H9 (cell line): Measurements from ENCODE around the gene UHRF1. TPM values are rescaled to one million over a fixed set of nuclear protein-coding genes. Genes with fewer than 3 reads are reported as not detected.

Experiments used
- DNase-seq: peaks from one replicate; pipeline ENCODE4 v3.0.0-alpha.2; 2017
- H2AFZ ChIP-seq: one replicate; pipeline ENCODE4 v1.6.1; 2013; ENCODE audit warnings: mild to moderate bottlenecking, low read length, control low read depth, moderate library complexity
- H2AK5ac ChIP-seq: 2 replicates; pipeline ENCODE4 v1.6.1; 2013; ENCODE audit warnings: low read length, control low read depth, mixed read lengths; ENCODE audit not compliant: insufficient read length
- H2BK120ac ChIP-seq: one replicate; pipeline ENCODE4 v1.6.1; 2013; ENCODE audit warnings: low read depth, mild to moderate bottlenecking, low read length, control low read depth, inconsistent platforms; ENCODE audit not compliant: poor library complexity, severe bottlenecking
- H2BK12ac ChIP-seq: 2 replicates; pipeline ENCODE4 v1.6.1; 2013; ENCODE audit warnings: low read length, control low read depth, mixed read lengths, low read depth; ENCODE audit not compliant: insufficient read length
- H2BK15ac ChIP-seq: 2 replicates; pipeline ENCODE4 v1.6.1; 2013; ENCODE audit warnings: low read depth, low read length, control low read depth
- H2BK20ac ChIP-seq: one replicate; pipeline ENCODE4 v1.6.1; 2013; ENCODE audit warnings: low read depth, mild to moderate bottlenecking, low read length, control low read depth, inconsistent platforms; ENCODE audit not compliant: poor library complexity, severe bottlenecking
- H2BK5ac ChIP-seq: 2 replicates; pipeline ENCODE4 v1.6.1; 2013; ENCODE audit warnings: low read length, control low read depth, mixed read lengths; ENCODE audit not compliant: insufficient read length
- H3K14ac ChIP-seq: 2 replicates; pipeline ENCODE4 v1.6.1; 2013; ENCODE audit warnings: low read length, control low read depth; ENCODE audit not compliant: insufficient read depth
- H3K18ac ChIP-seq: 2 replicates; pipeline ENCODE4 v1.6.1; 2013; ENCODE audit warnings: low read depth, mild to moderate bottlenecking, mixed read lengths, low read length, control low read depth; ENCODE audit not compliant: insufficient read length
- H3K23ac ChIP-seq: 2 replicates; pipeline ENCODE4 v1.6.1; 2013; ENCODE audit warnings: low read length, control low read depth, mixed read lengths, low read depth; ENCODE audit not compliant: insufficient read length
- H3K23me2 ChIP-seq: 2 replicates; pipeline ENCODE4 v1.6.1; 2013; ENCODE audit warnings: low read depth, mild to moderate bottlenecking, mixed read lengths, low read length, control low read depth; ENCODE audit not compliant: insufficient read length, poor library complexity, severe bottlenecking
- H3K27ac ChIP-seq: 2 replicates; pipeline ENCODE4 v1.5.1; 2013; ENCODE audit warnings: low read length, control low read depth, mixed read lengths, low read depth; ENCODE audit not compliant: insufficient read length
- H3K27me3 ChIP-seq: 2 replicates; pipeline ENCODE4 v1.6.1; 2013; ENCODE audit warnings: low read length, control low read depth, inconsistent platforms; ENCODE audit not compliant: insufficient read depth
- H3K4ac ChIP-seq: 2 replicates; pipeline ENCODE4 v1.6.1; 2013; ENCODE audit warnings: low read depth, mild to moderate bottlenecking, control low read depth, inconsistent platforms, low read length, moderate library complexity
- H3K4me1 ChIP-seq: 2 replicates; pipeline ENCODE4 v1.6.1; 2013; ENCODE audit warnings: low read length, control low read depth, inconsistent platforms; ENCODE audit not compliant: insufficient read depth
- H3K4me2 ChIP-seq: 2 replicates; pipeline ENCODE4 v1.6.1; 2013; ENCODE audit warnings: low read length, control low read depth, mixed read lengths; ENCODE audit not compliant: insufficient read length, insufficient read depth
- H3K56ac ChIP-seq: 2 replicates; pipeline ENCODE4 v1.6.1; 2013; ENCODE audit warnings: low read depth, mild to moderate bottlenecking, mixed read lengths, low read length, control low read depth; ENCODE audit not compliant: insufficient read length
- H3K79me1 ChIP-seq: 2 replicates; pipeline ENCODE4 v1.6.1; 2013; ENCODE audit warnings: low read depth, mild to moderate bottlenecking, moderate library complexity, low read length, control low read depth, inconsistent platforms; ENCODE audit not compliant: insufficient read depth, poor library complexity, severe bottlenecking
- H3K79me2 ChIP-seq: 2 replicates; pipeline ENCODE4 v1.6.1; 2013; ENCODE audit warnings: low read length, control low read depth, inconsistent platforms; ENCODE audit not compliant: insufficient read depth
- H3K9ac ChIP-seq: 2 replicates; pipeline ENCODE4 v1.6.1; 2013; ENCODE audit warnings: low read length, control low read depth, mixed read lengths; ENCODE audit not compliant: insufficient read length; ENCODE audit errors: extremely low read depth
- H3K9me3 ChIP-seq: one replicate; pipeline ENCODE4 v1.6.1; 2013; ENCODE audit warnings: low read depth, low read length, inconsistent platforms; ENCODE audit not compliant: control insufficient read depth
- H3T11ph ChIP-seq: one replicate; pipeline ENCODE4 v1.6.1; 2013; ENCODE audit warnings: mild to moderate bottlenecking, low read length, control low read depth, inconsistent platforms
- H4K20me1 ChIP-seq: one replicate; pipeline ENCODE4 v1.6.1; 2013; ENCODE audit not compliant: control insufficient read depth, insufficient read length, insufficient read depth
- H4K5ac ChIP-seq: 2 replicates; pipeline ENCODE4 v1.6.1; 2013; ENCODE audit warnings: low read depth, mild to moderate bottlenecking, mixed read lengths, low read length, control low read depth; ENCODE audit not compliant: insufficient read length
- H4K8ac ChIP-seq: replicated peaks from 2 replicates; pipeline ENCODE4 v1.6.1; 2013; ENCODE audit warnings: low read length, control low read depth, mixed read lengths, low read depth; ENCODE audit not compliant: insufficient read length
- H4K91ac ChIP-seq: 2 replicates; pipeline ENCODE4 v1.6.1; 2013; ENCODE audit warnings: low read depth, mild to moderate bottlenecking, moderate library complexity, mixed read lengths, low read length, control low read depth; ENCODE audit not compliant: insufficient read length
- H3K27ac Mint-ChIP-seq, 3 experiments: 2 replicates in 2 of 3; 3 replicates in 1 of 3; pipeline ENCODE4 v1.8.0; 2020 to 2021; ENCODE audit warnings: mixed read lengths in 3 of 3, mild to moderate bottlenecking in 1 of 3, moderate library complexity in 1 of 3
- H3K27me3 Mint-ChIP-seq: 2 replicates; pipeline ENCODE4 v1.8.0; 2021; ENCODE audit warnings: low read depth, mild to moderate bottlenecking, moderate library complexity, mixed read lengths
- H3K36me3 Mint-ChIP-seq, 3 experiments: 2 replicates in 2 of 3; 3 replicates in 1 of 3; pipeline ENCODE4 v1.8.0; 2020 to 2021; ENCODE audit warnings: low read depth in 3 of 3, mixed read lengths in 3 of 3; ENCODE audit not compliant: insufficient read depth in 1 of 3
- H3K4me1 Mint-ChIP-seq, 2 experiments: 2 replicates each; pipeline ENCODE4 v1.8.0; 2020; ENCODE audit warnings: mixed read lengths in 2 of 2
- H3K4me3 Mint-ChIP-seq, 2 experiments: 2 replicates in 1 of 2; 3 replicates in 1 of 2; pipeline ENCODE4 v1.8.0; 2020 to 2021; ENCODE audit warnings: mild to moderate bottlenecking in 2 of 2, mixed read lengths in 2 of 2, moderate library complexity in 1 of 2
- H3K9me3 Mint-ChIP-seq, 2 experiments: 2 replicates in 1 of 2; 3 replicates in 1 of 2; pipeline ENCODE4 v1.8.0; 2020; ENCODE audit warnings: mild to moderate bottlenecking in 2 of 2, mixed read lengths in 2 of 2, moderate library complexity in 1 of 2
- CTCF ChIP-seq: fragments of 200-600 bp; sonication (generic); conservative IDR thresholded peaks from 3 replicates; pipeline ENCODE4 v1.8.0; 2021; ENCODE audit warnings: antibody characterized with exemption, mild to moderate bottlenecking
- WGBS: extraction: QIAGEN DNeasy Blood & Tissue Kit; methylation state at CpG from one replicate; pipeline ENCODE4 v1.1.7; 2013; ENCODE audit warnings: missing lambda C conversion rate, low lambda C conversion rate, mixed read lengths; ENCODE audit not compliant: insufficient read length; ENCODE audit errors: extremely low coverage; 5-methylcytosine and 5-hydroxymethylcytosine counted together
- total RNA-seq: library from RNA; stranded (reverse); gene quantifications from 2 replicates; pipeline ENCODE4 v1.2.1, GENCODE V29; 2021

Gene UHRF1
- total RNA-seq, 1 experiment from 2014 or later = 106 TPM

DNA sequence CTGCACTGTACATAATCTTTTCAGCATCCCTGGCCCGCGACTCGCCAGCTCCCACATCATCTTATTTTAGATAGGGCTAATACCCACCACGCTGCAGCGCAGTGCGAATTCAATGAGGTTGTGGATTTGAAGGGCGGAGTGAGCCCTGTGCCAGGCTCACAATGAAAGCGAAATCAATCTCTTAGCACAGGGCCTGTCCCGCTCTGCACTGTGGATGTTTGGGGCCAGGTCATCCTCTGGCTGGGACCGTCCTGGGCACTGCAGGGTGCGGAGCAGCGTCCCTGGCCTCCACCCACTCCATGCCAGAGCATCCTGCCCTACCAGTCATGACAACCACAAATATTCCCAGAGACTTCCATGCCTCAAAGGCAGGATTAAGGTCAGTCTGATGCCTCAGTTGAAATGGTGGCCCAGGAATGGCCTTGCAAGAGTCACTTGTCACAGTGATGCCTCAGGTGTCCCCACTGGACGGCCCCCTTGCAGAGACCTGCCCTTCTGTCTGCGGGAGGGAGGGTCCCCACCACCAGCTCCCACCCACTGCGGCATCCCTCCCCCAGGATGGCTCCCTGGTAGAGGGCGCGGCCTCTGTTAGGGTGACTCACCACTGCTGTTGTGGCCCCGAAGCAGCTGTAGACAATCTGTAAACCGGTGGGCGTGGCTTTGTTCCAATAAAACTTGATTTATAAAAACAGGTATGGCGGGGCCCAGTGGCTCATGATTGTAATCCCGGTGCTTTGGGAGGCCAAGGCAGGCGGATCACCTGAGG is 5.6 kb downstream of the UHRF1 start:
- Histone ChIP-seq H2BK12ac (no peak overlapping the region), H3K4ac (no peak overlapping the region), H2BK5ac (no peak overlapping the region), H3K23ac (no peak overlapping the region), H3K79me1 (no peaks in the 10 kb centered on the region), H2BK20ac (no peak overlapping the region), H3K9me3 (no peaks in the 10 kb centered on the region), H3T11ph (no peak overlapping the region), H4K91ac (no peak overlapping the region), H2BK15ac (no peak overlapping the region), H3K56ac (no peak overlapping the region), H2BK120ac (no peak overlapping the region), H3K14ac (no peak overlapping the region; the same call in 1 of the 2 replicates), H3K9ac (no peak overlapping the region), H3K4me1 (no peaks in the 10 kb centered on the region; the same call in 1 of the 2 replicates), H3K18ac (no peak overlapping the region), H3K23me2 (peaks cover 7% of the 10 kb centered on the region), H4K20me1 (peaks cover 4% of the 10 kb centered on the region), H3K27ac (no peak overlapping the region), H3K27me3 (no peaks in the 10 kb centered on the region), H2AK5ac (no peak overlapping the region), H4K5ac (no peak overlapping the region), H3K79me2 (peaks cover 20% of the 10 kb centered on the region; the same call in 1 of the 2 replicates), H2AFZ (no peak overlapping the region), H3K4me2 (no peak overlapping the region), H4K8ac (no peak overlapping the region)
- TF ChIP-seq CTCF = no peak
- H3K36me3 Mint-ChIP-seq = peaks cover 17 to 75% (median 60%) of the 10 kb centered on the region in 3 experiments; a peak in 6 of 7 replicates
- H3K27ac Mint-ChIP-seq = 0 out of 7 replicates have a peak overlapping the region, but pooled peaks of 1 of the 3 experiments have one; percentile 58
- WGBS = no CpG with 5 or more reads among the region's 23 CpGs
- DNase-seq = no peak
- peaks cover 25 to 28% of the 10 kb centered on the region in 2 experiments for H3K4me1 Mint-ChIP-seq
- no peaks in the 10 kb centered on the region for H3K27me3 Mint-ChIP-seq
- H3K4me3 Mint-ChIP-seq = no peak overlapping the region
- no peaks in the 10 kb centered on the region for H3K9me3 Mint-ChIP-seq
